VCaP (cell line): ENCODE results near the gene USH2A.

Experiments
- H3K27ac ChIP-seq: fragments of 450-650 bp; 2 replicates; pipeline ENCODE4 v1.5.1; 2017
- CTCF ChIP-seq: fragments of 450-650 bp; conservative IDR thresholded peaks from 2 replicates; pipeline ENCODE4 v1.5.1; 2017; ENCODE audit warnings: mild to moderate bottlenecking, moderate library complexity

Gene USH2A

GRCh38 chr1:215766521-215766920, 656.7 kb downstream of the USH2A start:
- TF ChIP-seq CTCF, result no peak
- H3K27ac ChIP-seq, result no peak overlapping the region

- H3K27ac ChIP-seq, result no peak overlapping the region
- no peak for TF ChIP-seq CTCF
Observed at GRCh38 chr1:215765833-215766232, 657.4 kb downstream of the USH2A start.

- H3K27ac ChIP-seq, result no peak overlapping the region
- TF ChIP-seq CTCF, result no peak
Observed at GRCh38 chr1:215761446-215761845, 661.8 kb downstream of the USH2A start.

- H3K27ac ChIP-seq, result no peak overlapping the region
- TF ChIP-seq CTCF, result no peak
Observed at GRCh38 chr1:215754112-215754511, 669.1 kb downstream of the USH2A start.

GRCh38 chr1:215749414-215749813, 673.8 kb downstream of the USH2A start:
- no peak overlapping the region for H3K27ac ChIP-seq
- TF ChIP-seq CTCF, result no peak

- no peak overlapping the region for H3K27ac ChIP-seq
- TF ChIP-seq CTCF, result no peak
Observed at GRCh38 chr1:215748431-215748830, 674.8 kb downstream of the USH2A start.

GRCh38 chr1:215744419-215744818, 678.8 kb downstream of the USH2A start:
- no peak overlapping the region for H3K27ac ChIP-seq
- no peak for TF ChIP-seq CTCF

- TF ChIP-seq CTCF, result no peak
- H3K27ac ChIP-seq, result no peak overlapping the region
Observed at GRCh38 chr1:215739025-215739424, 684.2 kb downstream of the USH2A start.
